A549 (cell line): ENCODE results near the gene BCR. TPM values are rescaled to one million over a fixed set of nuclear protein-coding genes. Genes with fewer than 3 reads are reported as not detected.

ENCODE experiments used
- ATAC-seq, 2 experiments: fragments of 200-7000 bp in 1 of 2; fragments of >200 bp in 1 of 2; cut with Nextera tagmentation in 1 of 2; cut with Tn5 transposase in 1 of 2; 3 replicates each; pipeline versions ENCODE4 v1.8.0 to v1.9.1; 2018 to 2020; ENCODE audit warnings: mild to moderate bottlenecking in 1 of 2, moderate library complexity in 1 of 2
- CTCF ChIA-PET: fragments of 300-600 bp; sonication (Branson Sonifier 250); formaldehyde crosslinking; extraction: SDS; loops from one replicate; lab custom pipeline; 2021; ENCODE audit warnings: antibody characterized with exemption, inconsistent platforms; lab: Yijun Ruan, JAX
- POLR2A ChIA-PET: fragments of 350-600 bp; formaldehyde crosslinking; extraction: SDS; loops from one replicate; lab custom pipeline; 2021; ENCODE audit warnings: antibody characterized with exemption, inconsistent platforms; lab: Yijun Ruan, JAX
- DNase-seq, 2 experiments: peaks; one replicate each; pipeline versions ENCODE4 v3.0.0 to v3.0.0-alpha.2; 2011 to 2016; ENCODE audit warnings: low read depth in 1 of 2, low spot score in 1 of 2
- FAIRE-seq: peaks from 2 replicates; lab custom pipeline; 2011; peaks lifted over from hg19 to GRCh38; lab: Jason Lieb, UNC
- H3K27ac ChIP-seq, 2 experiments: fragments of >200 bp; sonication (Bioruptor Twin); formaldehyde crosslinking; 3 replicates each; pipeline ENCODE4 v1.5.1; 2016 to 2017
- H3K4me1 ChIP-seq: fragments of >200 bp; sonication (Bioruptor Twin); formaldehyde crosslinking; 3 replicates; pipeline ENCODE4 v1.6.1; 2016
- H3K4me2 ChIP-seq: fragments of >200 bp; sonication (Bioruptor Twin); formaldehyde crosslinking; 3 replicates; pipeline ENCODE4 v1.6.1; 2016
- H3K4me3 ChIP-seq: fragments of >200 bp; sonication (Bioruptor Twin); formaldehyde crosslinking; 3 replicates; pipeline ENCODE4 v1.5.1; 2016
- H3K9me3 ChIP-seq: fragments of >200 bp; sonication (Bioruptor Twin); formaldehyde crosslinking; 3 replicates; pipeline ENCODE4 v1.6.1; 2016
- ATOH8 ChIP-seq: fragments of 250-450 bp; sonication (Bioruptor Pico); IDR thresholded peaks from 2 replicates; pipeline ENCODE4 v1.5.0; 2020; ENCODE audit warnings: low read depth, mild to moderate bottlenecking, moderate library complexity
- CHD2 ChIP-seq: fragments of 150-350 bp; IDR thresholded peaks from 2 replicates; pipeline ENCODE4 v1.6.1; 2014; ENCODE audit warnings: low read length; ENCODE audit not compliant: partially characterized antibody
- CTCF ChIP-seq: fragments of >200 bp; sonication (Bioruptor Twin); formaldehyde crosslinking; IDR thresholded peaks from 3 replicates; pipeline ENCODE4 v1.5.1; 2016
- EP300 ChIP-seq, 2 experiments: fragments of >200 bp; sonication (Bioruptor Twin); formaldehyde crosslinking; IDR thresholded peaks; 2 replicates in 1 of 2; 3 replicates in 1 of 2; pipeline ENCODE4 v1.6.1; 2016 to 2017
- HEYL ChIP-seq: fragments of 250-450 bp; sonication (Bioruptor Pico); IDR thresholded peaks from 2 replicates; pipeline ENCODE4 v1.8.0; 2021; ENCODE audit warnings: mild to moderate bottlenecking, moderate library complexity
- HOXB13 ChIP-seq: fragments of 250-450 bp; sonication (Bioruptor Pico); IDR thresholded peaks from 2 replicates; pipeline ENCODE4 v1.5.0; 2020; ENCODE audit warnings: low read depth, mild to moderate bottlenecking, moderate library complexity
- JUN ChIP-seq, 2 experiments: fragments of >200 bp; sonication (Bioruptor Twin); formaldehyde crosslinking; IDR thresholded peaks; 2 replicates in 1 of 2; 3 replicates in 1 of 2; pipeline ENCODE4 v1.6.1; 2016 to 2017
- KDM1A ChIP-seq: fragments of 200-600 bp; sonication (generic); IDR thresholded peaks from 2 replicates; pipeline ENCODE4 v1.6.1; 2016; ENCODE audit warnings: low read depth, mild to moderate bottlenecking
- KDM5A ChIP-seq: fragments of 200-600 bp; sonication (generic); IDR thresholded peaks from 2 replicates; pipeline ENCODE4 v1.6.1; 2016; ENCODE audit warnings: antibody characterized with exemption, mild to moderate bottlenecking
- MAZ ChIP-seq: fragments of 150-350 bp; IDR thresholded peaks from 2 replicates; pipeline ENCODE4 v1.6.1; 2014; ENCODE audit warnings: antibody characterized with exemption, low read depth, low read length, borderline replicate concordance
- NFE2L2 ChIP-seq: fragments of 150-350 bp; conservative IDR thresholded peaks from 2 replicates; pipeline ENCODE4 v1.6.1; 2014; ENCODE audit warnings: low read length
- RFX5 ChIP-seq: fragments of 450-650 bp; IDR thresholded peaks from 2 replicates; pipeline ENCODE4 v1.7.1; 2014; ENCODE audit warnings: antibody characterized with exemption, mild to moderate bottlenecking, moderate library complexity
- SMC3 ChIP-seq: fragments of >200 bp; sonication (Bioruptor Twin); formaldehyde crosslinking; IDR thresholded peaks from 3 replicates; pipeline ENCODE4 v1.6.1; 2018; ENCODE audit warnings: inconsistent platforms
- SREBF2 ChIP-seq: fragments of 450-650 bp; IDR thresholded peaks from 2 replicates; pipeline ENCODE4 v1.6.1; 2014; ENCODE audit warnings: mild to moderate bottlenecking, moderate library complexity
- USF2 ChIP-seq: fragments of 450-650 bp; IDR thresholded peaks from 2 replicates; pipeline ENCODE4 v1.6.1; 2014; ENCODE audit warnings: antibody characterized with exemption
- ZFP36 ChIP-seq: fragments of 450-650 bp; IDR thresholded peaks from 2 replicates; pipeline ENCODE4 v1.6.1; 2014; ENCODE audit warnings: borderline replicate concordance; ENCODE audit not compliant: partially characterized antibody
- ZNF302 ChIP-seq: fragments of 250-450 bp; sonication (Bioruptor Pico); IDR thresholded peaks from 2 replicates; pipeline ENCODE4 v1.9.0; 2021; ENCODE audit warnings: inconsistent platforms, mild to moderate bottlenecking, moderate library complexity
- WGBS: methylation state at CpG from one replicate; pipeline ENCODE4 v1.1.6; 2017; ENCODE audit errors: missing lambda C conversion rate; 5-methylcytosine and 5-hydroxymethylcytosine counted together
- polyA plus RNA-seq, 4 experiments: library from polyadenylated mRNA; depleted of rRNA in 3 of 4; stranded (reverse); fragments of >200 nt; fragmentation: RNase III in 1 of 4; extraction: RNeasy Plus Mini Kit Qiagen cat#74134 plus additional on column Dnase treatment in 1 of 4; gene quantifications; 2 replicates in 3 of 4; 3 replicates in 1 of 4; pipeline ENCODE4 v1.2.3, GENCODE V29; 2011 to 2017

The BCR gene
- polyA plus RNA-seq, 2 of the 4 experiments (the other 2 are of a cell fraction), result 14.7 to 16.4 TPM

GRCh38 chr22:23235425-23235824, 55.1 kb downstream of the BCR start (continued):
- no peak for TF ChIP-seq CTCF
- no peak for TF ChIP-seq SREBF2
- no peak for TF ChIP-seq RFX5
- no peak for TF ChIP-seq KDM1A
- TF ChIP-seq ATOH8 (CRISPR knock-in tag), result no peak
- TF ChIP-seq, all 56 proteins: peak for 0

- ChIA-PET POLR2A (no interaction called here), CTCF (no interaction called here)
- TF ChIP-seq ZNF302 (CRISPR knock-in tag), result no peak
- Histone ChIP-seq H3K4me2 (no peak overlapping the region), H3K4me3 (no peak overlapping the region), H3K27ac (no peak overlapping the region), H3K4me1 (no peaks in the 10 kb centered on the region), H3K9me3 (no peaks in the 10 kb centered on the region)
- FAIRE-seq, result no peak
- WGBS, result 91% methylated on average over 3 of the region's 3 CpGs
- ATAC-seq, result no peak
- no peak for DNase-seq
These were observed 55.7 kb downstream of the BCR start for GRCh38 chr22:23236026-23236425.

GRCh38 chr22:23236440-23237184, 56.3 kb downstream of the BCR start:
- DNase-seq (no peak), ATAC-seq (no peak), FAIRE-seq (no peak)
- Histone ChIP-seq H3K4me2 (no peak overlapping the region), H3K27ac (no peak overlapping the region), H3K4me3 (no peak overlapping the region), H3K4me1 (no peaks in the 10 kb centered on the region), H3K9me3 (no peaks in the 10 kb centered on the region)
- TF ChIP-seq HEYL (CRISPR knock-in tag), result no peak
- no peak for TF ChIP-seq ZFP36
- TF ChIP-seq HOXB13 (CRISPR knock-in tag), result no peak
- TF ChIP-seq MAZ, result no peak
- no peak for TF ChIP-seq SMC3
- no peak for TF ChIP-seq CHD2
- TF ChIP-seq JUN (IDR thresholded peaks at IDR 0.05), result no peak
- TF ChIP-seq EP300 (IDR thresholded peaks at IDR 0.05), result no peak
- TF ChIP-seq NFE2L2, result no peak
- POLR2A ChIA-PET, result no interaction called here
- CTCF ChIA-PET, result interaction anchor here (1.1 to 1.8 kb wide), 2 partner anchors 45 to 58 kb away, joined by 4 to 8 read pairs; no protein-coding TSS in a partner anchor
- WGBS, result 94% methylated on average over 14 of the region's 14 CpGs

- FAIRE-seq (no peak), DNase-seq (no peak), ATAC-seq (no peak)
- H3K4me2 ChIP-seq, result no peak overlapping the region
- H3K27ac ChIP-seq, result no peak overlapping the region
- no peaks in the 10 kb centered on the region for H3K4me1 ChIP-seq
- ChIA-PET POLR2A (no interaction called here), CTCF (interaction anchor here (1.1 to 1.8 kb wide), 2 partner anchors 45 to 59 kb away, joined by 4 to 8 read pairs; no protein-coding TSS in a partner anchor)
- TF ChIP-seq KDM5A (no peak), USF2 (no peak)
- 87% methylated on average over 16 of the region's 16 CpGs for WGBS
- H3K9me3 ChIP-seq, result no peaks in the 10 kb centered on the region
- H3K4me3 ChIP-seq, result no peak overlapping the region
These were observed 57.0 kb downstream of the BCR start for GRCh38 chr22:23237201-23237798.
